GM18519 (cell line): ENCODE measurements around the gene PTOV1.
A peak's percentile ranks its signal among the peaks of the same experiment; 100 is the strongest.

ENCODE experiments used
- ATAC-seq: cut with Tn5 transposase; IDR thresholded peaks from one replicate; pipeline ENCODE4 v1.9.1; 2021; ENCODE audit warnings: mild to moderate bottlenecking, moderate library complexity; ENCODE audit not compliant: unreplicated experiment, low FRiP score

The PTOV1 gene

DNA sequence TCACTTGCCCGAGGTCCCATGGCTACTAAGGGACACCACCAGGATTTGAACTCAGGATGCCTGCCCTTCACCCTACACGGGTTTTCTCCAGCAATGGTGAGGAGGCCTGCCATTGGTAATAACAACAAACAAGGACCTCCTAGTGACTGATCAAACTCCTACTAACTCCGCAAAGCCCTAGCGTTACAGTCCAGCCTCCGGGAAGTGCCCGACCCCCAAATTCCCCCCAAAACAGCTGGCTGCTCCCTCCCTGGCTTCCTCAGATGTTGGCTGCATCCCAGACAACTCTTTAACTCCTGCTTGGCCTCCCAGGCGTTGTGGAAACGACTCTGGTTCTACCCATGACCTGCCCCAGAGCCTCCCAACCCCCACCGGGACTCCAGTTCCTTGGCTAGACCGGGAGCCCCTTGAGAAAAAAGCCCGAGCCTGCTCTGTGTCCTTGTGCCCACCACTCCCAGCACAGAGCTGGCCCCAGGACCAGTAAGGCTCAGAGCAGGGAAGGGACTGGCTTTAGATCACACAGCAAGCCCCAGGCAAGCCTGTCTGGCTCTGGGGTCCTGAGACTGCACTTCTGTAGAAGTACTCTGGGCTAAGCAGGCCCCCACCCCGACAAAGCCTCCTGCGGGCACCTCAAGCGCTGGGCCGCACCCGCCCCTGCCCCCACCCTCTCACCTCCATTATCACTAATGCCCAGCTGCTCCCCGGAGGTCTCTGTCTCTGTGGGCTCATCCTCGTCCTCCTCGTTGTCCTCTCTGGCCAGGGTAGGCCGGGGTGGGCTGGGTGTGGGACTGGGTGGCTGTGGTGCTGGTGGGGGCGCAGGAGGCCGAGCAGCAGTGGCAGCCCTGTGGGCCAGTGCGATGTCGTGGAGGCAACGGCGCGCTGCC, 21.5 kb downstream of the PTOV1 start:
- no peak for ATAC-seq

GRCh38 chr19:49873129-49873521, 22.2 kb downstream of the PTOV1 start:
- no peak for ATAC-seq

GRCh38 chr19:49873834-49874233, 22.9 kb downstream of the PTOV1 start:
- ATAC-seq = no peak

GRCh38 chr19:49874503-49875157, 23.7 kb downstream of the PTOV1 start:
- no peak for ATAC-seq

GRCh38 chr19:49875177-49875576, 24.2 kb downstream of the PTOV1 start:
- ATAC-seq = no peak

- no peak for ATAC-seq
Observed at GRCh38 chr19:49875857-49876421, 25.0 kb downstream of the PTOV1 start.

- ATAC-seq = peak; percentile 38
Observed at GRCh38 chr19:49876422-49877019, 25.6 kb downstream of the PTOV1 start.

GRCh38 chr19:49877020-49877878, 26.3 kb downstream of the PTOV1 start, which contains the start of the genes AKT1S1 and TBC1D17:
Gene AKT1S1 (minus strand): TSS chr19:49877355. CDS start chr19:49873295, 4,060 bp downstream.
Gene TBC1D17 (plus strand): TSS chr19:49877702. CDS start chr19:49877724, 22 bp downstream.
- ATAC-seq = peak; percentile 38

GRCh38 chr19:49877879-49878743, 27.2 kb downstream of the PTOV1 start:
- ATAC-seq = peak; percentile 23

DNA sequence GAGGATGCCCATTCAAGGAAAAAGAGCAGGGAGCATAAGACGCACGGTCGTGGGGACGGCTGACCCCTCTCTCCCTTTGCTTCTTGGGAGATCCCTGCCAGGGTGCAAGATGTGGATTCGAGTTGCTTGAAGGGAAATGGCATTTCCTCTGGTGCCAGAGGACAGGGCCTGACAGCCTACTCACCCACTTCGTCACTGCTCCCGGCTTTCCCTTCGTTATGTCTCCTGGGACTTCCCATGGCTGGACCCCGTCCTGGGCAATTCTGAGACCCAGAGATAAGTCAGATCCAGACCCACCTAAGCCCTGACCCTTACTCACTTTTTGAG, 27.7 kb downstream of the PTOV1 start:
- no peak for ATAC-seq

GRCh38 chr19:49879243-49879963, 28.4 kb downstream of the PTOV1 start:
- ATAC-seq = no peak

GRCh38 chr19:49880162-49880869, 29.4 kb downstream of the PTOV1 start:
- no peak for ATAC-seq

- no peak for ATAC-seq
Observed at GRCh38 chr19:49881186-49881585, 30.2 kb downstream of the PTOV1 start.

DNA sequence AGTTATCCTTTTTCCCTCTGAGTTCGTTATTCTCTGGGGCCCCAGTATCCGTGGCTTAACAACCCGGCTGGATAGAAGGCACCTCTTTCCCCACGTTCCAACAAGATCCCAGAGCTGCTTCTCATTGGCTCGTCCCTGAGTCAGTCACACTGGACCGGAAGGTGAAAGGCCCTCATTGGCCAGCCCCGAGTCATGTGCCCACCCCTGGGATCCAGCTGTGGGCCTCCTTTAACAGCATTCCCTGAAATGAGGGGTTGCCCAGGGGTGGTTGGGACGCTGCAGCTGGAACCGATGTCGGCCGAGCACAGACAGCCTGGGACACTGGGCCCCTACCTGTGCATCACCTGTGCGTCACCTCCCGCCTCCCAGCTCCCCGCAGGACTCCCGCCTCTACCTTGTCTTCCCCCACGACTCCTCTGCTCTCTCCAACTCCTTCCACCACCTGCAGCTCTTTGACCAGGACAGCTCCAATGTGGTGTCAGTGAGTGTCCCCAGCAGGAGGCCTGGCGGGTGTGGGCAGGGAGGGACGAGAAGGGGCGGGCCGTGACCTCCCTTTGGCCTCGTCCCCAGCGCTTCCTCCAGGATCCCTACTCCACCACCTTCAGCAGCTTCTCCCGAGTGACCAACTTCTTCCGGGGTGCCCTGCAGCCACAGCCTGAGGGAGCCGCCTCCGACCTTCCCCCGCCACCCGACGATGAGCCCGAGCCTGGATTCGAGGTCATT, 30.9 kb downstream of the PTOV1 start:
- ATAC-seq = no peak

DNA sequence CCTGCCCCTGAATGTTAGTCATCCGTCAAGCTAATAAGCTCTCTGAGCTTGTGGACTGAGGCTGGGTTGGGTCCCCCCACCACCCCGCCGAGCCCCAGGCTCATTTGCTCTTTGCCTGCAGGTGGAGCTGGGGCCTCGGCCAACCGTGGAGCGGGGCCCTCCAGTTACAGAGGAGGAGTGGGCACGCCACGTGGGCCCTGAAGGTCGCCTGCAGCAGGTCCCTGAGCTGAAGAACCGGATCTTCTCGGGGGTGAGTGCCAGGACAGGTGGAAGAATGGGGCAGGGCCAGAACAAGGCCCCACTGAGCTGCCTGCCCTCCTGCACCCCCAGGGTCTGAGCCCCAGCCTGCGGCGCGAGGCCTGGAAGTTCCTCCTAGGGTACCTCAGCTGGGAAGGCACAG, 31.7 kb downstream of the PTOV1 start:
- ATAC-seq = no peak

DNA sequence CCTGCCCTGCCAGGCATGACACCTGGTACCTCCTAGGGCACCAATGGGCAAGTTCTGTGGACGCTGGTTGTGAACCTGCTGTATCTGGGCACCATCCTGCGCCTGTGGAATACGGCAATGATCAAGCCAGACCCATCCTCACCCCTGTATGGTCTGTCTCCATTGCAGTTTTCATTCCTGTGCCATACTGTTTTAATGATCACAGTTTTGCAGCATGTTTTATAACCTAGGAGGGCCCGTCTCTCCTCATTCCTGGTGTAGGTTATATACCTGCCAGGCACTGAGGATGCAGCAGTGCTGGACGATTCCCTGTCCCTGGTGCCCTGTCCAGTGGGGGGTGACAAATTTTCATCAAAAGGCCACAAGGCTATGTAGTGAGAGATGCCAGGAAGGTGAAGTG, 32.1 kb downstream of the PTOV1 start:
- ATAC-seq = no peak

DNA sequence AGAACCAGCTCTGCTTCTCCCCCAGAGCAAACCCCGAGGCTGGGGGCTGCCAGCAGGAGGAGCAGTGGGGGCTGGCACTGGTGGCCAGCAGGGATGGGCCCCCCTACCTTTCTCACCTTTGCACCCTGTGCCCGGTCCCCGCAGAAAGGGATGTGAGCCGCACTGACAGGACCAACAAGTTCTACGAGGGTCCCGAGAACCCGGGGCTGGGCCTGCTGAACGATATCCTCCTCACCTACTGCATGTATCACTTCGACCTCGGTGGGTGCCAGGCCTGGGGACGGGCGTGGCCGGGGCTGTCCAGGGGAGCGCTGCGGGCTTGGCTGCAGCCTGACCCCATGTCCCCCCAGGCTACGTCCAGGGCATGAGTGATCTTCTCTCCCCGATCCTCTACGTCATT, 33.1 kb downstream of the PTOV1 start:
- ATAC-seq = no peak
